Liver (tissue), 9 donors: ENCODE data around the gene G6PC1. TPM values are rescaled to one million over a fixed set of nuclear protein-coding genes. Genes with fewer than 3 reads are reported as not detected.
A peak's percentile ranks its signal among the peaks of the same experiment; 100 is the strongest.

Experiments
- DNase-seq: peaks from one replicate; pipeline ENCODE4 v3.0.0-alpha.2; 2017; ENCODE audit warnings: low spot score
- H3K27ac ChIP-seq, 2 donors: one replicate each; pipeline ENCODE4 v1.7.0; 2013; ENCODE audit warnings: inconsistent platforms in 2 of 2, low read length in 2 of 2, control low read depth in 1 of 2, low read depth in 1 of 2, mild to moderate bottlenecking in 1 of 2
- H3K27me3 ChIP-seq, 4 donors: one replicate each; pipeline versions ENCODE4 v1.6.1 to v1.7.0; 2013; ENCODE audit warnings: low read length in 3 of 4, inconsistent platforms in 1 of 4, mild to moderate bottlenecking in 1 of 4, moderate library complexity in 1 of 4; ENCODE audit not compliant: control insufficient read depth in 4 of 4, insufficient read depth in 4 of 4
- H3K36me3 ChIP-seq, 4 donors: one replicate each; pipeline versions ENCODE4 v1.6.1 to v1.7.0; 2013; ENCODE audit warnings: low read length in 3 of 4, mild to moderate bottlenecking in 3 of 4, low read depth in 1 of 4, moderate library complexity in 1 of 4; ENCODE audit not compliant: control insufficient read depth in 4 of 4, insufficient read depth in 3 of 4
- H3K4me1 ChIP-seq, 4 donors: one replicate each; pipeline versions ENCODE4 v1.6.1 to v1.7.0; 2013; ENCODE audit warnings: low read length in 3 of 4, mild to moderate bottlenecking in 3 of 4, moderate library complexity in 1 of 4; ENCODE audit not compliant: control insufficient read depth in 4 of 4, insufficient read depth in 4 of 4
- H3K4me3 ChIP-seq, 3 donors: one replicate each; pipeline versions ENCODE4 v1.6.1 to v1.7.0; 2013; ENCODE audit warnings: low read length in 3 of 3, control low read depth in 1 of 3, low read depth in 1 of 3, mild to moderate bottlenecking in 1 of 3
- H3K9ac ChIP-seq, 2 donors: one replicate each; pipeline ENCODE4 v1.7.0; 2013; ENCODE audit warnings: low read length in 2 of 2, mild to moderate bottlenecking in 2 of 2, moderate library complexity in 2 of 2, control low read depth in 1 of 2, low read depth in 1 of 2
- H3K9me3 ChIP-seq, 4 donors: one replicate each; pipeline versions ENCODE4 v1.6.1 to v1.7.0; 2013; ENCODE audit warnings: low read length in 3 of 4; ENCODE audit not compliant: control insufficient read depth in 4 of 4
- ATF3 ChIP-seq: IDR thresholded peaks from 2 replicates; pipeline ENCODE4 v1.6.1; 2016; ENCODE audit warnings: antibody characterized with exemption
- CTCF ChIP-seq: fragments of 150-350 bp; IDR thresholded peaks from 2 replicates; pipeline ENCODE4 v1.5.1; 2017; ENCODE audit warnings: improper control_type of control experiment, low read depth, low read length; ENCODE audit not compliant: missing input control
- EGR1 ChIP-seq, 2 donors: IDR thresholded peaks; 2 replicates each; pipeline ENCODE4 v1.6.1; 2016 to 2018; ENCODE audit warnings: antibody characterized with exemption in 2 of 2, low read depth in 2 of 2
- FOXA1 ChIP-seq: IDR thresholded peaks from 2 replicates; pipeline ENCODE4 v1.6.1; 2016; ENCODE audit warnings: antibody characterized with exemption
- FOXA2 ChIP-seq: IDR thresholded peaks from 2 replicates; pipeline ENCODE4 v1.6.1; 2016; ENCODE audit warnings: antibody characterized with exemption
- GABPA ChIP-seq, 2 donors: IDR thresholded peaks in 1 of 2; conservative IDR thresholded peaks in 1 of 2; 2 replicates each; pipeline ENCODE4 v1.6.1; 2016; ENCODE audit warnings: antibody characterized with exemption in 2 of 2, mild to moderate bottlenecking in 1 of 2, moderate library complexity in 1 of 2
- HNF4A ChIP-seq, 2 donors: conservative IDR thresholded peaks; 2 replicates each; pipeline ENCODE4 v1.6.1; 2016; ENCODE audit warnings: antibody characterized with exemption in 2 of 2, mild to moderate bottlenecking in 2 of 2
- HNF4G ChIP-seq: IDR thresholded peaks from 2 replicates; pipeline ENCODE4 v1.6.1; 2016; ENCODE audit warnings: antibody characterized with exemption
- JUND ChIP-seq, 2 donors: IDR thresholded peaks; 2 replicates each; pipeline ENCODE4 v1.6.1; 2016; ENCODE audit warnings: antibody characterized with exemption in 2 of 2
- MAX ChIP-seq: IDR thresholded peaks from 2 replicates; pipeline ENCODE4 v1.6.1; 2016; ENCODE audit warnings: antibody characterized with exemption
- NR2F2 ChIP-seq: IDR thresholded peaks from 2 replicates; pipeline ENCODE4 v1.6.1; 2016; ENCODE audit warnings: antibody characterized with exemption
- RAD21 ChIP-seq, 2 donors: IDR thresholded peaks; 2 replicates each; pipeline ENCODE4 v1.6.1; 2016; ENCODE audit warnings: antibody characterized with exemption in 2 of 2, mild to moderate bottlenecking in 2 of 2
- REST ChIP-seq: IDR thresholded peaks from 2 replicates; pipeline ENCODE4 v1.6.1; 2016; ENCODE audit warnings: antibody characterized with exemption, mild to moderate bottlenecking
- RXRA ChIP-seq, 2 donors: IDR thresholded peaks; 2 replicates each; pipeline ENCODE4 v1.6.1; 2017 to 2018; ENCODE audit warnings: antibody characterized with exemption in 2 of 2, mild to moderate bottlenecking in 1 of 2
- SP1 ChIP-seq: IDR thresholded peaks from 2 replicates; pipeline ENCODE4 v1.6.1; 2018; ENCODE audit warnings: antibody characterized with exemption, mild to moderate bottlenecking
- TAF1 ChIP-seq: conservative IDR thresholded peaks from 2 replicates; pipeline ENCODE4 v1.6.1; 2016; ENCODE audit warnings: antibody characterized with exemption, mild to moderate bottlenecking
- YY1 ChIP-seq: IDR thresholded peaks from 2 replicates; pipeline ENCODE4 v1.6.1; 2016; ENCODE audit warnings: antibody characterized with exemption, mild to moderate bottlenecking
- ZBTB33 ChIP-seq: IDR thresholded peaks from 2 replicates; pipeline ENCODE4 v1.6.1; 2016; ENCODE audit warnings: antibody characterized with exemption
- WGBS: extraction: QIAGEN DNeasy Blood & Tissue Kit; methylation state at CpG from one replicate; pipeline ENCODE4 v1.1.7; 2013; 5-methylcytosine and 5-hydroxymethylcytosine counted together
- polyA plus RNA-seq, 2 donors: library from polyadenylated mRNA; stranded (reverse) in 1 of 2; unstranded in 1 of 2; fragments of 200-250 nt in 1 of 2; fragments of >200 nt in 1 of 2; fragmentation: Nextera tagmentation in 1 of 2; extraction: Ambion mirVana in 1 of 2; gene quantifications; one replicate each; pipeline versions ENCODE4 v1.2.1 to v1.2.3, GENCODE V29; 2013 to 2015
- total RNA-seq, 2 donors: library from RNA; depleted of rRNA; stranded (reverse); fragments of >200 nt; gene quantifications; one replicate each; pipeline ENCODE4 v1.2.3, GENCODE V29; 2014
- donor health status: healthy.
- donor health status: healthy.
- donor health status: healthy.
- donor health status: healthy.
- donor health status: healthy.

The G6PC1 gene
- total and polyA plus RNA-seq, 4 donors = 23.8 to 271 (median 114) TPM

GRCh38 chr17:42886283-42887176 lies 14.1 kb upstream of the G6PC1 start:
- Histone ChIP-seq H3K36me3 (no peaks in the 10 kb centered on the region), H3K27ac (peak overlapping the region; percentile 58 to 87), H3K4me3 (peak overlapping the region in 1 of 3 donors; percentile 7), H3K4me1 (peaks cover 15 to 45% (median 29%) of the 10 kb centered on the region in 4 donors), H3K9ac (peak overlapping the region in 1 of 2 donors; percentile 32), H3K27me3 (no peaks in the 10 kb centered on the region), H3K9me3 (no peaks in the 10 kb centered on the region)
- DNase-seq = peak; percentile 55
- TF ChIP-seq SP1 (peak; percentile 91), MAX (peak; percentile 58), EGR1 (IDR thresholded peaks at IDR 0.05; ENCODE audit: low read depth in 2 of 2) (peak in 1 of 2 donors; percentile 58), RXRA (IDR thresholded peaks at IDR 0.05) (peak; percentile 98 to 99), GABPA (IDR thresholded peaks at IDR 0.05 in 1 of 2, conservative IDR thresholded peaks at IDR 0.05 in 1 of 2) (peak in 1 of 2 donors; percentile 53), YY1 (peak; percentile 62), ATF3 (peak; percentile 39), NR2F2 (peak; percentile 90), HNF4G (peak; percentile 76), TAF1 (peak; percentile 54), HNF4A (conservative IDR thresholded peaks at IDR 0.05) (peak; percentile 93 to 95), REST (peak; percentile 69), RAD21 (IDR thresholded peaks at IDR 0.05) (peak; percentile 27 to 54), ZBTB33 (peak; percentile 88), FOXA2 (peak; percentile 81), FOXA1 (peak; percentile 68), CTCF (no peak), JUND (IDR thresholded peaks at IDR 0.05) (peak; percentile 59 to 62)
- WGBS = 19% methylated on average over 15 of the region's 15 CpGs
